Subcutaneous adipose tissue (tissue), 4 donors: ENCODE measurements around the gene TBC1D1. TPM values are rescaled to one million over a fixed set of nuclear protein-coding genes. Genes with fewer than 3 reads are reported as not detected.

Experiments used
- total RNA-seq, 4 donors: library from RNA; depleted of rRNA; stranded (reverse); fragments of >200 nt; gene quantifications; one replicate each; pipeline ENCODE4 v1.1.0, GENCODE V29; 2016
- TF ChIP-seq, protein P1 (sequence below): fragments of 450-650 bp; IDR thresholded peaks from one replicate; pipeline ENCODE4 v1.5.1; 2016; ENCODE audit warnings: low read depth, mild to moderate bottlenecking, control low read depth, antibody characterized with exemption, moderate library complexity

Gene TBC1D1
- total RNA-seq, 4 donors from 2014 or later, result 60.3 to 123 (median 87.6) TPM

DNA sequence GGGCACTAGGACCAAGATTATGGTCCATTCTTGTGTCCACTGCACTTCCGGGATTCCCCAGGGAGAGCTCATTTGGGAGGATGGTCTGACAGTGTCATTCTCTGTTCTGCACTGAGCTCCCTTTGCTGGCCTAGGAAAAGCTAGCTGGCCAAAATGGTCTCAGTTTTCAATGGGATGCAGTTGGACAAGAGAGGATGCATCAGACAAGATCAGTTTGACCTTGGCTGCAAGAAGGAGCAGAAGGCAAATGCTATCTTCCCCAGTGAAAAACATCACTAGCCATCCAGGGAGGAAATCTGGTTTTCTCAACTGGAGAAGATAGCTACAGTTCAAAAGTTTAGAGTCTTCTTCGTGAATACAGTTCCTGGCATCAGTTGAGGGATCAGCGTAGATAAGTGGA lies 290.4 kb downstream of the TBC1D1 start:
- TF ChIP-seq, protein P1, sequence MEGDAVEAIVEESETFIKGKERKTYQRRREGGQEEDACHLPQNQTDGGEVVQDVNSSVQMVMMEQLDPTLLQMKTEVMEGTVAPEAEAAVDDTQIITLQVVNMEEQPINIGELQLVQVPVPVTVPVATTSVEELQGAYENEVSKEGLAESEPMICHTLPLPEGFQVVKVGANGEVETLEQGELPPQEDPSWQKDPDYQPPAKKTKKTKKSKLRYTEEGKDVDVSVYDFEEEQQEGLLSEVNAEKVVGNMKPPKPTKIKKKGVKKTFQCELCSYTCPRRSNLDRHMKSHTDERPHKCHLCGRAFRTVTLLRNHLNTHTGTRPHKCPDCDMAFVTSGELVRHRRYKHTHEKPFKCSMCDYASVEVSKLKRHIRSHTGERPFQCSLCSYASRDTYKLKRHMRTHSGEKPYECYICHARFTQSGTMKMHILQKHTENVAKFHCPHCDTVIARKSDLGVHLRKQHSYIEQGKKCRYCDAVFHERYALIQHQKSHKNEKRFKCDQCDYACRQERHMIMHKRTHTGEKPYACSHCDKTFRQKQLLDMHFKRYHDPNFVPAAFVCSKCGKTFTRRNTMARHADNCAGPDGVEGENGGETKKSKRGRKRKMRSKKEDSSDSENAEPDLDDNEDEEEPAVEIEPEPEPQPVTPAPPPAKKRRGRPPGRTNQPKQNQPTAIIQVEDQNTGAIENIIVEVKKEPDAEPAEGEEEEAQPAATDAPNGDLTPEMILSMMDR, result no peak

DNA sequence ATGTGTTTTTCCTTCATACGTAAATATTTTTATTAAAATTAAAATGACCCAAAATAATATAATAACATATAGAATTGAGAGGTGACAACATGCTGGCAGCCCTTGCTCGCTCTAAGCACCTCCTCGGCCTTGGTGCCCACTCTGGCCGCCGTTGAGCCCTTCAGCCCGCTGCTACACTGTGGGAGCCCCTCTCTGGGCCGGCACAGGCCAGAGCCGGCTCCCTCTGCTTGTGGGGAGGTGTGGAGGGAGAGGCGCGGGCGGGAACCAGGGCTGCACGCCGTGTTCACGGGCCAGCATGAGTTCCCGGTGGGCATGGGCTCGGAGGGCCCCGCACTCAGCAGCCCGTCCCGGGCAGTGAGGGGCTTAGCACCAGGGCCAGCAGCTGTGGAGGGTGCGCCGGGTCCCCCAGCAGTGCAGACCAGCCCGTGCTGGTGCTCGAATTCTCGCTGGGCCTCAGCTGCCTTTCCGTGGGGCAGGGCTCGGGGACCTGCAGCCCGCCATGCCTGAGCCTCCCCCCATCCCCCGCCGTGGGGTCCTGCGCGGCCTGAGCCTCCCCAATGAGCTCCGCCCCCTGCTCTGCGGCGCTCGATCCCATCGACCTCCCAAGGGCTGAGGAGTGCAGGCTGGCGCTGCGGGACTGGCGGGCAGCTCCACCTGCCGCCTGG lies 291.6 kb downstream of the TBC1D1 start:
- TF ChIP-seq, protein P1, result no peak

DNA sequence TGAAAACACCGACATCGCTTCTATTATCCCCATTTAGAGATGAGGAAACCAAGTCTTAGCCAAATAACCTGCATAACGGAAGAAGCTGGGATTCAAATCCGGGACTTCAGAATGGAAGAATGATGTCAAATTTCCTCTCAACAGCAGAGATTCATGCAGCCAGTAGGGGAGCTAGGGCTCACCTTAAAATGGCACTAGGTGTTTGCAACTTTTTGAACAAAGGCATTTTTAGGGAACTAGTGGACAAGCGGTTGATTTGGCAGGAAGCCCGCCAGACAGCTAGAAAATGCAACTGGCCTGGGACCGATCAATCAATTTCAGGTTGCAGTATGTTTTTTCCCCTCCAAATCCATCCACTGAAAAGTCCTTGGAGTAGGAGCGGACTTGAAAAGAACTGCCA lies 293.5 kb downstream of the TBC1D1 start:
- TF ChIP-seq, protein P1, result no peak

DNA sequence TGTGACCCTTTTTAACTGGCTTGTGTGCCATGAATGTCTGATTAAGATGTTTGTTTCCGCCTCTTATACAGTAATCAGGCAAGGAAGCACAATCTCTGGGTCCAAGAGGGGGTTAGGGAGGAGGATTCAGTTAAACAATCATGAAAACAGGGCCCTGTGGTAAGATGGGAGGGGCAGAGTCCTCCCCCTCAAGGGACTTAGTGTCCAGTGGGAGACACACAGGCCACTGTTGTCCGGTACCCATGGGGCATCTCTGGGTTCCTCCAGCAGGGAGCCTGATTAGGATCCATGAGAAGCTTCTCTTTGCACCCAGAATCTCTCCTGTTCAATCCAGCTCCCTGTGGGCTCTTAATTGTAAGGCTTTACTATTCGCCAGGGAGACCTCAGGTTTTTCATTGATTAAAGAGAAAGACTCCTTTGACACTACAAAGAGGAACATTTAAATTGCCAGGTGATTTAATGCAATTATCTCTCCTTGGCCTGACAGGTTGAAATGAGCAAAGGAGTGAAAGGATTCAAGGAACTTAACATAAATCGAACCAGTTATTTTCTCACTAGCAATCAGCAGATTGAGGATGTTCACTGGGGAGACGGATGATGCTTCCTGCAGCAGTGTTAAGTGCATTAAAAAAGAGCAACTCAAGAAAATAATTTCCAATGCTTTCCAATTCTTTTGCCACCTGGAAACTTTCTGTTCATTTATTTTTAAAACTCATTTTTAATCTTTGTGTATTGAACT lies 294.7 kb downstream of the TBC1D1 start:
- TF ChIP-seq, protein P1, result no peak

DNA sequence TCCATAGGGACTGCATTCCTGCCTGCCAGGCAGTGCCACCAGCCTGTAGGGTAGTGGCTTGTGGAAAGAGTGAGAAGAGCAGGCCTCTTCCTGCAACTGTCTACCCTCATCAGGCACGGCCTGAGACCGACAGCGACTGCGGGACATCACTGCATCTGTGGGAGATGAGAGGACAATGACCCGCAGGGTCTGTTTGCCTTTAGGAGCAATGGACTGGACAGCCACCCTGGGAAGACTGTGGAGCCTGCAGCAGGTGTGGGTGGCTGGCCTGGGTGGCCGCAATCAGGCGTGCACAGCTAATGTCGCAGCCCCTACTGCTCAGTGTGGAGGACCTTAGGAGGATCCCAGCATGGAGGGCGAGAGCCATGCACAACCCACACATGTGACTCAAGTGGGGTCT lies 297.3 kb downstream of the TBC1D1 start:
- TF ChIP-seq, protein P1, result no peak

DNA sequence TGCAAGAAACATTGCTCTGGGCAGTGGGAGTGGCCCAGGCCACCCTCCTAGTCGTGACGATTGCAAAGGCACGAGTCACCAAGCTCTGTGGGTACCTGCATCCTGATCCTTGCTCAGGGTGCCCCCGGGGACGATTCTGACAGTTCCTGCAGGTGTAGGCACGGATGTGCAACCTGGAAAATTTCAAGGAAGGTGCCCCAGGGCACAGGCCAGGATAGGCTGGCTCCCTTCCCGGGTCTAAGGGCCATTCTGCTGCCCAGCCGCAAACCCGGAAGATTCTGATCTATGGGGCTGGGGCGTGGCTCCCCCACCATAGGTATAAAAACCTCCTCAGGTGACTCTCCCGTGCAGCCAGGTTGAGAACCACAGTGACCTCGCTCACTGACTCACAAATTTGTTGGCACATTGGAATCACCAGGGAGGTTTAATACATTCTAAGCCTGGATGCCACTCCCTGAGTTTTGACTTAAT lies 297.8 kb downstream of the TBC1D1 start:
- TF ChIP-seq, protein P1, result no peak

Other genes starting within 250 kb of the TBC1D1 start
- 100 to 1,000 TPM in 1 of 4 donors, 10 to 100 TPM in 3; 56.7 to 124 (median 74.5) TPM for gene RELL1, start 204.7 kb upstream of the TBC1D1 start, total RNA-seq
- 10 to 100 TPM; 12.4 to 23.3 (median 16.0) TPM for gene PGM2, start 64.4 kb upstream of the TBC1D1 start, total RNA-seq
- gene PTTG2, start 69.3 kb downstream of the TBC1D1 start, total RNA-seq, result 1 to 10 TPM in 1 of 4 donors, not detected in 3; 6.2 TPM